DND-41 (cell line): ENCODE measurements around the gene ZYG11A.

Experiments
- CTCF ChIP-seq: IDR thresholded peaks from 2 replicates; pipeline ENCODE4 v1.5.1; 2012; ENCODE audit warnings: borderline replicate concordance, low read length, moderate library complexity, mild to moderate bottlenecking; ENCODE audit not compliant: poor library complexity, severe bottlenecking; ENCODE audit errors: extremely low read depth
- EZH2 ChIP-seq: IDR thresholded peaks from 3 replicates; pipeline ENCODE4 v1.6.1; 2012; ENCODE audit warnings: borderline replicate concordance, low read depth, mild to moderate bottlenecking, moderate library complexity, low read length, inconsistent platforms; ENCODE audit not compliant: severe bottlenecking

GRCh38 chr1:52825868-52826267, 16.7 kb upstream of the ZYG11A start:
- peak; percentile 54 for TF ChIP-seq CTCF
- no peak for TF ChIP-seq EZH2
